ENCODE results near the gene LRRC56.

Gene LRRC56

DNA sequence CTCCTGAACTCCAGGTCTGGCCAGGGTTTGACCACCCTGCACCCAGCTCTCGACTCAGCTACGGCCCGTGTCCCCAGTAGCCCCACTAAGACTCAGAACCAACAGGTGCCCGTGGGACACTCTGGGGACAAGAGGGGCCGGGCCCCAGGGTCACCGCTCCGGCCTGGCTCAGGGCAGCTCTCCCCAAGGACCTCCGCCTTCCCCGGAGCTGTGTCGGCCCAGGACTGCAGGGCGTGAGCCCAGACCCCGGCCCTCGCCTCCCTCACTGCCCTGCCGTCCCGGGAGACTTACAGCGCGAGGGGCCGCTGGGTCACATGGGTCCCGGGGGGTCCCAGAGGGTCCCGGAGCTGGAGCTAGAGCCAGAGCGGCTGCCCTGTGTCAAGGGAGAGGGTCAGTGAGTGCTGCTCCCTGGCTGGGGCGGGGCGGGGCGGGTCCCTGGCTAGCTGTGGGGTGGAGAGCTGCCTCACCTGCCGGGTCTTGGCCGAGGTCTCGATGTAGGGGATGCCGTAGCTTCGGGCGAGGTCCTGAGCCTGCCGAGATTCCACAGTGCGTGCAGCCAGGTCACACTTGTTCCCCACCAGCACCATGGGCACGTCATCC, 4.2 kb upstream of the LRRC56 start:
- no peak for TF ChIP-seq CTCF (IDR thresholded peaks at IDR 0.05; ENCODE audit: insufficient read depth, low read depth, low read length, missing control alignments)
- H3K4me3 ChIP-seq (ENCODE audit: low read length), result no peak overlapping the region
- DNase-seq (ENCODE audit: low read depth), result no peak

- no peak for TF ChIP-seq CTCF (IDR thresholded peaks at IDR 0.05; ENCODE audit: insufficient read depth, low read depth, low read length, missing control alignments)
- peak overlapping the region; percentile 76 for H3K4me3 ChIP-seq (ENCODE audit: low read length)
- DNase-seq (ENCODE audit: low read depth), result no peak
Observed at GRCh38 chr11:533586-534395, 3.5 kb upstream of the LRRC56 start.

DNA sequence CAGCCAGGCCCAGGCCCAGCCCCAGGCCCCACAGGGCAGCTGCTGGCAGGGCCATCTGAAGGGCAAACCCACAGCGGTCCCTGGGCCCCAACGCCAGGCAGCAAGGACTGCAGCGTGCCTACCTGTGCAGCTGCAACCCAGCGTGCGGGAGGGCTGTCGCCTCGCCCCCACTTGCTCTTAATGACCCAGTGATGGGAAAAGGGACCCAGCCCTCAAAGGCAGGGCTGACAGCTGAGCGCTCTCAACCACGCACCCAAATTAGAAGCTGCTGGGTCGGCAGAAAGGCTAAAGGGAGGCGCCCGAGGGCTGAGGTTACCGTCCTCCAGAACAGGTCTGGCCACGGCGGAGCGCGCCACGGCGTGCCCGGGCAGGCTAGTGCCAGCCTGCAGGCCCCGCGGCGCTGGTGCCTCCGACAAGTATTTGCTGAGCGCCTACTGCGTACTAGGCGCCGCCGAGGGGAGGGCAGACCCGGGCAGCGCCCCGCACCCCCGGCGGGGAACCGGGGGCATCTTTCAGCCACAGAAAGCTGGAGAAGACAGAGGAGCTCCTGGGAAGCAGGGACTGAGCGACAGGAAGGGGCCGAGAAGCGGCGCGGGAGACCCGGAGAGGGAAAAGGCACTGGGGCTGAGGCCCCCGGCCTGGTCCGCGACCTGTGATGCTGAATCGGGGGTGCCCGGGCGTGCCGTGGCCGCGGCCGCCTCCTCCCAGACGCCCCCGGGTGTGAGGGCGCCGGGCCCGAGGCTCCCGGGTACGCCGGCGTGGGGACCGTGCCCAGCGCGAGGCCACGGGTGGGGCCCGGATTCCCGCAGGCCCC, 2.7 kb upstream of the LRRC56 start:
- peak overlapping the region; percentile 76 for H3K4me3 ChIP-seq (ENCODE audit: low read length)
- peak; percentile 97 for DNase-seq (ENCODE audit: low read depth)
- no peak for TF ChIP-seq CTCF (IDR thresholded peaks at IDR 0.05; ENCODE audit: insufficient read depth, low read depth, low read length, missing control alignments)

DNA sequence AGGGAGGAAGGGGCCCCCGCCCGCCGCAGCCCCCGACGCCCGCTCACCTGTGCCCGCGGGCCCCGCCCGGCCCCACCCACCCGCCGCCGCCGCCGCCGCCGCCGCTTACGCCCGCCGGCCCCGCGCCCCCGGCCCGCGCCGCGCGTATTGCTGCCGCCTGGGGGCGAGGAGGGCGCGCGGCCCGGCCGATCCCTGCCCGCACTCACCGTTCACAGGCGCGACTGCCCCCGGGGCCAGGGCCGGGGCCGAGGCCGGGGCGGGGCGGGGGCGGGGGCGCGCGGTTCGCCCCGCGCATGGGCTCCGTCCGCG, 2.2 kb upstream of the LRRC56 start:
- no peak for DNase-seq (ENCODE audit: low read depth)
- TF ChIP-seq CTCF (IDR thresholded peaks at IDR 0.05; ENCODE audit: insufficient read depth, low read depth, low read length, missing control alignments), result no peak
- peak overlapping the region; percentile 76 for H3K4me3 ChIP-seq (ENCODE audit: low read length)

GRCh38 chr11:535519-536454, 1.5 kb upstream of the LRRC56 start, which contains the start of gene HRAS:
TSS of gene HRAS (minus strand) at chr11:535576.
- TF ChIP-seq CTCF (IDR thresholded peaks at IDR 0.05; ENCODE audit: insufficient read depth, low read depth, low read length, missing control alignments), result no peak
- H3K4me3 ChIP-seq (ENCODE audit: low read length), result peak within 1 kb of the TSS; percentile 76
- DNase-seq (ENCODE audit: low read depth), result peak; percentile 96

Data from epithelial cell of esophagus (primary cell).